ENCODE measurements around the gene SRSF11. TPM values are rescaled to one million over a fixed set of nuclear protein-coding genes. Genes with fewer than 3 reads are reported as not detected.

Gene SRSF11
- polyA plus RNA-seq, 1 experiment = 229 TPM

DNA sequence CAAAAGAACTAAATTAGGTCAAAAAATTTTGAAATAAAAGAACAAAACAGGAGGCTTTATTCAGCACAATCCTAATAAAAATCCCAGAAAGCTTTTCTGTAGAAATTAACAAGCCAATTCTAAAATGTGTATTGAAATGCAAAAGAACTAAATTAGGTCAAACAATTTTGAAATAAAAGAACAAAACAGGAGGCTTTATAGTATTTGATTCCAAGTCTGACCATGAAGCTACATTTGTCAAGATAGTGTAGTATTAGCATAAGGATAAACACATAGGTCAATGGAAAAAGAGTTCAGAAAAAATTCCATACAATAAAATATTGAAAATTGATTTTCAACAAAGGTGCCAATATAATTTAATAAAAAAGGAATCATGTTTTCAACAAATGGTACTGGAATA, 26.6 kb upstream of the SRSF11 start:
- Histone ChIP-seq H3K4me3 (ENCODE audit: low read depth, low read length) (no peak overlapping the region), H3K27me3 (ENCODE audit: control insufficient read depth, insufficient read depth, low read length) (no peaks in the 10 kb centered on the region), H3K36me3 (ENCODE audit: control insufficient read depth, insufficient read depth, low read length) (no peaks in the 10 kb centered on the region)
- CTCF ChIA-PET = no interaction called here
- POLR2A ChIA-PET = no interaction called here
- no peak for TF ChIP-seq CTCF (IDR thresholded peaks at IDR 0.05; ENCODE audit: insufficient read depth, low read depth, low read length)
- DNase-seq (ENCODE audit: low read depth) = no peak

DNA sequence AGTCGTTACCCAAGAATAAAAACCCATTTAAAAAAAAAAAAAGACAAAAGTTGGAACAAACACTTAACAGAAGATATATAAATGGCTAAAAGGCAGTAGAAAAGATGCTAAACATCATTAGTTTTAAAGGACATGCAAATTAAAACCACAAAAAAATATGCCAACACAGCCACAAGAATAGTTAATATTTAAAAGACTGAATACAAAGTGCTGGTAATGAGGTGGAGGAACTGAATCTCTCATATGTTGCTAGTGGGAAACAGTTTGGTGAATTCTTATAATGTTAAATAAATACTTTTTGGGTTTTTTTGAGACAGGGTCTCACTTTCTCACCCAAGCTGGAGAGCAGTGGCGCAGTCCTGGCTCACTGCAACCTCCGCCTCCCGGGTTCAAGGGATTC, 25.8 kb upstream of the SRSF11 start:
- CTCF ChIA-PET = no interaction called here

DNA sequence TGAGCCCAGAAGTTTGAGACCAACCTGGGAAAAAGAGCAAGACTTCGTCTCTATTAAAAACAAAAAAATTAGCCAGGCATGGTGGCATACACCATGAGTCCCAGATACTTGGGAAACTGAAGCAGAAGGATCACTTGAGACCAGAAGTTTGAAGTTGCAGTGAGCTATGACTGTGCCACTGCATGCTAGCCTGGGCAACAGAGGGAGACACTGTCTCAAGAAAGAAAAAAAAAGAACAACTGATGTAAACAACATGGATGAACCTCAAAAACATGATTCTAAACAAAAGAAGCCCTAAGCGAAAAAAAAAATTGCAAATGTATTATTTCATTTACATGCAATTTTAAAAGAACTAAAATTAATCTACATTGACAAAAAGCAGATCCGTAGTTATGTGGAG, 24.8 kb upstream of the SRSF11 start:
- Histone ChIP-seq H3K27me3 (ENCODE audit: control insufficient read depth, insufficient read depth, low read length) (no peaks in the 10 kb centered on the region), H3K4me3 (ENCODE audit: low read depth, low read length) (no peak overlapping the region), H3K36me3 (ENCODE audit: control insufficient read depth, insufficient read depth, low read length) (no peaks in the 10 kb centered on the region)
- DNase-seq (ENCODE audit: low read depth) = no peak
- TF ChIP-seq CTCF (IDR thresholded peaks at IDR 0.05; ENCODE audit: insufficient read depth, low read depth, low read length) = no peak
- POLR2A ChIA-PET = no interaction called here
- CTCF ChIA-PET = no interaction called here

More for the DNA sequence above, 25.8 kb upstream of the SRSF11 start:
- TF ChIP-seq CTCF (IDR thresholded peaks at IDR 0.05; ENCODE audit: insufficient read depth, low read depth, low read length) = no peak
- DNase-seq (ENCODE audit: low read depth) = no peak
- no peaks in the 10 kb centered on the region for H3K27me3 ChIP-seq (ENCODE audit: control insufficient read depth, insufficient read depth, low read length)
- no peaks in the 10 kb centered on the region for H3K36me3 ChIP-seq (ENCODE audit: control insufficient read depth, insufficient read depth, low read length)
- POLR2A ChIA-PET = no interaction called here
- no peak overlapping the region for H3K4me3 ChIP-seq (ENCODE audit: low read depth, low read length)

DNA sequence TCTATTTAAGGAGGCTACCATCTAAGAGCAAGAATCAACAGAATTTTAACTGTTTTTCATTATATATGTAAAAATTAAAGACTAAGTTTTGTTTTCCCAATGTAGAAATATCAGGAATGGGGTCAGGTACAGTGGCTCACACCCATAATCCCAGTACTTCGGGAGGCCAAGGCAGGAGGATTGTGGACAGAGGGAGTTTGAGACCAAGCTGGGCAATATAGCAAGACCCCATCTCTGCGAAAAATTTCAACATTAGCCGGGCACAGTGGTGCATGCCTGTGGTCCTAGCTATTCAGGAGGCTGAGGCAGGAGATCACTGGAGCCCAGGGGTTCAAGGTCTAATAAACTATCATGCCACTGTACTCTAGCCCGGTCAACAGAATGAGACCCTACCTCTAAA, 21.1 kb upstream of the SRSF11 start:
- H3K27me3 ChIP-seq (ENCODE audit: control insufficient read depth, insufficient read depth, low read length) = no peaks in the 10 kb centered on the region
- no peak for TF ChIP-seq CTCF (IDR thresholded peaks at IDR 0.05; ENCODE audit: insufficient read depth, low read depth, low read length)
- no peak for DNase-seq (ENCODE audit: low read depth)
- H3K4me3 ChIP-seq (ENCODE audit: low read depth, low read length) = no peak overlapping the region
- H3K36me3 ChIP-seq (ENCODE audit: control insufficient read depth, insufficient read depth, low read length) = no peaks in the 10 kb centered on the region
- ChIA-PET CTCF (no interaction called here), POLR2A (no interaction called here)

- ChIA-PET CTCF (interaction anchor here (1.5 kb wide), 1 partner anchor 14 kb away, joined by 3 read pairs; no protein-coding TSS in a partner anchor), POLR2A (no interaction called here)
- H3K4me3 ChIP-seq (ENCODE audit: low read depth, low read length) = no peak overlapping the region
- no peak for DNase-seq (ENCODE audit: low read depth)
- H3K36me3 ChIP-seq (ENCODE audit: control insufficient read depth, insufficient read depth, low read length) = no peaks in the 10 kb centered on the region
- no peaks in the 10 kb centered on the region for H3K27me3 ChIP-seq (ENCODE audit: control insufficient read depth, insufficient read depth, low read length)
- TF ChIP-seq CTCF (IDR thresholded peaks at IDR 0.05; ENCODE audit: insufficient read depth, low read depth, low read length) = no peak
Observed at GRCh38 chr1:70202173-70202758, 18.9 kb upstream of the SRSF11 start.
